ENCODE measurements around the gene CIB4. TPM values are rescaled to one million over a fixed set of nuclear protein-coding genes. Genes with fewer than 3 reads are reported as not detected.

CIB4 gene
- total RNA-seq, 1 donor from 2014 or later, result not detected

GRCh38 chr2:26633351-26633945 lies 7.7 kb downstream of the CIB4 start:
- Mint-ChIP-seq H3K27me3 (ENCODE audit: low read depth) (no peaks in the 10 kb centered on the region), H3K36me3 (ENCODE audit: low read depth) (no peaks in the 10 kb centered on the region), H3K4me1 (ENCODE audit: low read depth) (no peaks in the 10 kb centered on the region), H3K9me3 (no peaks in the 10 kb centered on the region), H3K27ac (no peak overlapping the region), H3K4me3 (ENCODE audit: low read depth) (no peak overlapping the region)
- DNase-seq (ENCODE audit: low spot score), result no peak
- intact Hi-C loops (cut with micrococcal nuclease), result no loop called here

- H3K36me3 Mint-ChIP-seq (ENCODE audit: low read depth), result no peaks in the 10 kb centered on the region
- H3K27me3 Mint-ChIP-seq (ENCODE audit: low read depth), result no peaks in the 10 kb centered on the region
- DNase-seq (ENCODE audit: low spot score), result no peak
- no peak overlapping the region for H3K27ac Mint-ChIP-seq
- H3K4me1 Mint-ChIP-seq (ENCODE audit: low read depth), result no peaks in the 10 kb centered on the region
- no peak overlapping the region for H3K4me3 Mint-ChIP-seq (ENCODE audit: low read depth)
- intact Hi-C loops (cut with micrococcal nuclease), result no loop called here
- no peaks in the 10 kb centered on the region for H3K9me3 Mint-ChIP-seq
These were observed 8.5 kb downstream of the CIB4 start for GRCh38 chr2:26632624-26633185.

GRCh38 chr2:26631401-26632170 lies 9.6 kb downstream of the CIB4 start:
- Mint-ChIP-seq H3K36me3 (ENCODE audit: low read depth) (no peaks in the 10 kb centered on the region), H3K4me3 (ENCODE audit: low read depth) (no peak overlapping the region), H3K9me3 (no peaks in the 10 kb centered on the region), H3K4me1 (ENCODE audit: low read depth) (no peaks in the 10 kb centered on the region), H3K27ac (no peak overlapping the region), H3K27me3 (ENCODE audit: low read depth) (no peaks in the 10 kb centered on the region)
- intact Hi-C loops (cut with micrococcal nuclease), result no loop called here
- DNase-seq (ENCODE audit: low spot score), result no peak

- H3K27me3 Mint-ChIP-seq (ENCODE audit: low read depth), result no peaks in the 10 kb centered on the region
- no peaks in the 10 kb centered on the region for H3K9me3 Mint-ChIP-seq
- DNase-seq (ENCODE audit: low spot score), result no peak
- H3K4me3 Mint-ChIP-seq (ENCODE audit: low read depth), result no peak overlapping the region
- intact Hi-C loops (cut with micrococcal nuclease), result no loop called here
- H3K27ac Mint-ChIP-seq, result no peak overlapping the region
- no peaks in the 10 kb centered on the region for H3K4me1 Mint-ChIP-seq (ENCODE audit: low read depth)
- no peaks in the 10 kb centered on the region for H3K36me3 Mint-ChIP-seq (ENCODE audit: low read depth)
These were observed 10.4 kb downstream of the CIB4 start for GRCh38 chr2:26630669-26631360.

GRCh38 chr2:26630235-26630634 lies 10.9 kb downstream of the CIB4 start:
- H3K4me3 Mint-ChIP-seq (ENCODE audit: low read depth), result no peak overlapping the region
- H3K4me1 Mint-ChIP-seq (ENCODE audit: low read depth), result no peaks in the 10 kb centered on the region
- H3K36me3 Mint-ChIP-seq (ENCODE audit: low read depth), result no peaks in the 10 kb centered on the region
- intact Hi-C loops (cut with micrococcal nuclease), result no loop called here
- H3K27ac Mint-ChIP-seq, result no peak overlapping the region
- DNase-seq (ENCODE audit: low spot score), result no peak
- H3K9me3 Mint-ChIP-seq, result no peaks in the 10 kb centered on the region
- H3K27me3 Mint-ChIP-seq (ENCODE audit: low read depth), result no peaks in the 10 kb centered on the region

GRCh38 chr2:26629751-26630150 lies 11.4 kb downstream of the CIB4 start:
- Mint-ChIP-seq H3K27me3 (ENCODE audit: low read depth) (no peaks in the 10 kb centered on the region), H3K9me3 (no peaks in the 10 kb centered on the region), H3K4me3 (ENCODE audit: low read depth) (no peak overlapping the region), H3K4me1 (ENCODE audit: low read depth) (no peaks in the 10 kb centered on the region), H3K27ac (no peak overlapping the region), H3K36me3 (ENCODE audit: low read depth) (no peaks in the 10 kb centered on the region)
- DNase-seq (ENCODE audit: low spot score), result no peak
- intact Hi-C loops (cut with micrococcal nuclease), result no loop called here

- no peaks in the 10 kb centered on the region for H3K27me3 Mint-ChIP-seq (ENCODE audit: low read depth)
- no peak for DNase-seq (ENCODE audit: low spot score)
- intact Hi-C loops (cut with micrococcal nuclease), result no loop called here
These were observed 11.9 kb downstream of the CIB4 start for GRCh38 chr2:26629346-26629630.

GRCh38 chr2:26628561-26629345 lies 12.4 kb downstream of the CIB4 start:
- Mint-ChIP-seq H3K27ac (no peak overlapping the region), H3K27me3 (ENCODE audit: low read depth) (no peaks in the 10 kb centered on the region), H3K9me3 (no peaks in the 10 kb centered on the region), H3K4me1 (ENCODE audit: low read depth) (no peaks in the 10 kb centered on the region), H3K4me3 (ENCODE audit: low read depth) (no peak overlapping the region), H3K36me3 (ENCODE audit: low read depth) (no peaks in the 10 kb centered on the region)
- no peak for DNase-seq (ENCODE audit: low spot score)
- intact Hi-C loops (cut with micrococcal nuclease), result no loop called here

More at GRCh38 chr2:26629346-26629630, 11.9 kb downstream of the CIB4 start:
- H3K4me1 Mint-ChIP-seq (ENCODE audit: low read depth), result no peaks in the 10 kb centered on the region
- H3K36me3 Mint-ChIP-seq (ENCODE audit: low read depth), result no peaks in the 10 kb centered on the region
- no peak overlapping the region for H3K4me3 Mint-ChIP-seq (ENCODE audit: low read depth)
- H3K27ac Mint-ChIP-seq, result no peak overlapping the region
- H3K9me3 Mint-ChIP-seq, result no peaks in the 10 kb centered on the region

- no peak for DNase-seq (ENCODE audit: low spot score)
- H3K4me1 Mint-ChIP-seq (ENCODE audit: low read depth), result no peaks in the 10 kb centered on the region
- no peaks in the 10 kb centered on the region for H3K9me3 Mint-ChIP-seq
- no peak overlapping the region for H3K4me3 Mint-ChIP-seq (ENCODE audit: low read depth)
- H3K27me3 Mint-ChIP-seq (ENCODE audit: low read depth), result no peaks in the 10 kb centered on the region
- intact Hi-C loops (cut with micrococcal nuclease), result no loop called here
- H3K36me3 Mint-ChIP-seq (ENCODE audit: low read depth), result no peaks in the 10 kb centered on the region
- no peak overlapping the region for H3K27ac Mint-ChIP-seq
These were observed 13.6 kb downstream of the CIB4 start for GRCh38 chr2:26627350-26628105.

GRCh38 chr2:26626606-26627005 lies 14.6 kb downstream of the CIB4 start:
- peaks cover 2% of the 10 kb centered on the region for H3K27me3 Mint-ChIP-seq (ENCODE audit: low read depth)
- H3K4me3 Mint-ChIP-seq (ENCODE audit: low read depth), result no peak overlapping the region
- H3K27ac Mint-ChIP-seq, result no peak overlapping the region
- H3K36me3 Mint-ChIP-seq (ENCODE audit: low read depth), result no peaks in the 10 kb centered on the region
- no peaks in the 10 kb centered on the region for H3K4me1 Mint-ChIP-seq (ENCODE audit: low read depth)
- no peaks in the 10 kb centered on the region for H3K9me3 Mint-ChIP-seq
- intact Hi-C loops (cut with micrococcal nuclease), result no loop called here
- DNase-seq (ENCODE audit: low spot score), result no peak

GRCh38 chr2:26623541-26624495 lies 17.3 kb downstream of the CIB4 start:
- H3K9me3 Mint-ChIP-seq, result no peaks in the 10 kb centered on the region
- peaks cover 11% of the 10 kb centered on the region for H3K27me3 Mint-ChIP-seq (ENCODE audit: low read depth)
- intact Hi-C loops (cut with micrococcal nuclease), result no loop called here
- no peak overlapping the region for H3K4me3 Mint-ChIP-seq (ENCODE audit: low read depth)
- H3K4me1 Mint-ChIP-seq (ENCODE audit: low read depth), result no peaks in the 10 kb centered on the region
- DNase-seq (ENCODE audit: low spot score), result no peak
- no peak overlapping the region for H3K27ac Mint-ChIP-seq
- no peaks in the 10 kb centered on the region for H3K36me3 Mint-ChIP-seq (ENCODE audit: low read depth)

Measured in activated T-helper 2 cell treated with anti-CD3 and anti-CD28 coated beads, Interferon-gamma antibody, Interleukin-2, Interleukin-4, amounts not matched to agents 10 μg/mL and 5 μg/mL and 100 μg/mL, durations not matched to agents 14 hours and 24 hours and 36 hours (primary cell).